ENCODE results near the gene POLR2C.

- TF ChIP-seq CTCF (conservative IDR thresholded peaks at IDR 0.05; ENCODE audit: low read length), result no peak
- no peak for TF ChIP-seq EZH2phosphoT487 (IDR thresholded peaks at IDR 0.05; ENCODE audit: borderline replicate concordance)
Observed at GRCh38 chr16:57434003-57434402, 28.5 kb upstream of the POLR2C start.

All from Loucy (cell line).